ENCODE results near the gene TXNL4A. TPM values are rescaled to one million over a fixed set of nuclear protein-coding genes. Genes with fewer than 3 reads are reported as not detected.
A peak's percentile ranks its signal among the peaks of the same experiment; 100 is the strongest.
"Not testable (repeated sequence)": the region's sequence is repeated elsewhere in the genome, so short reads cannot be mapped to it uniquely, and the experiment has no call there.

TXNL4A gene
- total RNA-seq, 3 donors from 2014 or later, result 211 to 261 (median 247) TPM

GRCh38 chr18:79963658-79964329, 24.6 kb downstream of the TXNL4A start:
- Mint-ChIP-seq H3K27me3 (ENCODE audit: low read depth) (peaks cover 4% of the 10 kb centered on the region), H3K36me3 (ENCODE audit: insufficient read depth) (no peaks in the 10 kb centered on the region), H3K4me3 (peak overlapping the region; percentile 67), H3K4me1 (ENCODE audit: low read depth) (peaks cover 39% of the 10 kb centered on the region), H3K9me3 (no peaks in the 10 kb centered on the region)
- DNase-seq, result no peak
- ATAC-seq, result no peak

GRCh38 chr18:79962835-79963657, 25.3 kb downstream of the TXNL4A start:
- DNase-seq (no peak), ATAC-seq (peak; percentile 52 to 59)
- Mint-ChIP-seq H3K9me3 (no peaks in the 10 kb centered on the region), H3K4me3 (peak overlapping the region; percentile 67), H3K27me3 (ENCODE audit: low read depth) (peaks cover 4% of the 10 kb centered on the region), H3K36me3 (ENCODE audit: insufficient read depth) (no peaks in the 10 kb centered on the region), H3K4me1 (ENCODE audit: low read depth) (peaks cover 39% of the 10 kb centered on the region)

- Mint-ChIP-seq H3K36me3 (ENCODE audit: insufficient read depth) (no peaks in the 10 kb centered on the region), H3K4me1 (ENCODE audit: low read depth) (peaks cover 39% of the 10 kb centered on the region), H3K4me3 (no peak overlapping the region), H3K9me3 (no peaks in the 10 kb centered on the region), H3K27me3 (ENCODE audit: low read depth) (peaks cover 4% of the 10 kb centered on the region)
- DNase-seq (no peak), ATAC-seq (no peak)
Measured at GRCh38 chr18:79962311-79962710, 26.1 kb downstream of the TXNL4A start.

GRCh38 chr18:79961527-79962291, 26.7 kb downstream of the TXNL4A start:
- DNase-seq, result no peak
- no peak overlapping the region for H3K4me3 Mint-ChIP-seq
- peaks cover 39% of the 10 kb centered on the region for H3K4me1 Mint-ChIP-seq (ENCODE audit: low read depth)
- H3K36me3 Mint-ChIP-seq (ENCODE audit: insufficient read depth), result no peaks in the 10 kb centered on the region
- peaks cover 4% of the 10 kb centered on the region for H3K27me3 Mint-ChIP-seq (ENCODE audit: low read depth)
- ATAC-seq, result no peak
- no peaks in the 10 kb centered on the region for H3K9me3 Mint-ChIP-seq

- ATAC-seq, result no peak
- Mint-ChIP-seq H3K4me3 (peak overlapping the region; percentile 54), H3K4me1 (ENCODE audit: low read depth) (peaks cover 39% of the 10 kb centered on the region), H3K27me3 (ENCODE audit: low read depth) (peaks cover 4% of the 10 kb centered on the region), H3K9me3 (no peaks in the 10 kb centered on the region), H3K36me3 (ENCODE audit: insufficient read depth) (no peaks in the 10 kb centered on the region)
- no peak for DNase-seq
Measured at GRCh38 chr18:79960921-79961526, 27.3 kb downstream of the TXNL4A start.

GRCh38 chr18:79960161-79960801, 28.1 kb downstream of the TXNL4A start:
- not testable (repeated sequence) for ATAC-seq; DNase-seq; H3K9me3 Mint-ChIP-seq; H3K27me3 Mint-ChIP-seq (ENCODE audit: low read depth); H3K36me3 Mint-ChIP-seq (ENCODE audit: insufficient read depth)
- H3K4me3 Mint-ChIP-seq, result peak overlapping the region; percentile 54
- H3K4me1 Mint-ChIP-seq (ENCODE audit: low read depth), result peaks cover 34% of the 10 kb centered on the region

- ATAC-seq, result no peak
- Mint-ChIP-seq H3K4me1 (ENCODE audit: low read depth) (peaks cover 34% of the 10 kb centered on the region), H3K9me3 (no peaks in the 10 kb centered on the region), H3K36me3 (ENCODE audit: insufficient read depth) (no peaks in the 10 kb centered on the region), H3K27me3 (ENCODE audit: low read depth) (peaks cover 4% of the 10 kb centered on the region), H3K4me3 (no peak overlapping the region)
- DNase-seq, result no peak
Measured at GRCh38 chr18:79958981-79959380, 29.4 kb downstream of the TXNL4A start.

GRCh38 chr18:79956276-79956675, 32.1 kb downstream of the TXNL4A start:
- Mint-ChIP-seq H3K4me1 (ENCODE audit: low read depth) (peaks cover 17% of the 10 kb centered on the region), H3K9me3 (no peaks in the 10 kb centered on the region), H3K4me3 (no peak overlapping the region), H3K36me3 (ENCODE audit: insufficient read depth) (no peaks in the 10 kb centered on the region), H3K27me3 (ENCODE audit: low read depth) (no peaks in the 10 kb centered on the region)
- DNase-seq (no peak), ATAC-seq (no peak)

GRCh38 chr18:79955302-79956075, 32.9 kb downstream of the TXNL4A start:
- no peaks in the 10 kb centered on the region for H3K9me3 Mint-ChIP-seq
- ATAC-seq (no peak), DNase-seq (no peak)
- H3K4me3 Mint-ChIP-seq, result no peak overlapping the region
- H3K36me3 Mint-ChIP-seq (ENCODE audit: insufficient read depth), result no peaks in the 10 kb centered on the region
- H3K27me3 Mint-ChIP-seq (ENCODE audit: low read depth), result no peaks in the 10 kb centered on the region
- H3K4me1 Mint-ChIP-seq (ENCODE audit: low read depth), result peaks cover 13% of the 10 kb centered on the region

- ATAC-seq, result no peak
- DNase-seq, result no peak
- H3K9me3 Mint-ChIP-seq, result no peaks in the 10 kb centered on the region
- peaks cover 13% of the 10 kb centered on the region for H3K4me1 Mint-ChIP-seq (ENCODE audit: low read depth)
- H3K4me3 Mint-ChIP-seq, result no peak overlapping the region
- no peaks in the 10 kb centered on the region for H3K36me3 Mint-ChIP-seq (ENCODE audit: insufficient read depth)
- no peaks in the 10 kb centered on the region for H3K27me3 Mint-ChIP-seq (ENCODE audit: low read depth)
Measured at GRCh38 chr18:79954791-79955190, 33.6 kb downstream of the TXNL4A start.

GRCh38 chr18:79953971-79954651, 34.3 kb downstream of the TXNL4A start:
- no peaks in the 10 kb centered on the region for H3K27me3 Mint-ChIP-seq (ENCODE audit: low read depth)
- no peak for DNase-seq
- no peak for ATAC-seq

GRCh38 chr18:79952996-79953559, 35.3 kb downstream of the TXNL4A start:
- DNase-seq (no peak), ATAC-seq (no peak)
- H3K4me3 Mint-ChIP-seq, result peak overlapping the region; percentile 53
- H3K27me3 Mint-ChIP-seq (ENCODE audit: low read depth), result no peaks in the 10 kb centered on the region
- H3K9me3 Mint-ChIP-seq, result no peaks in the 10 kb centered on the region
- no peaks in the 10 kb centered on the region for H3K36me3 Mint-ChIP-seq (ENCODE audit: insufficient read depth)
- peaks cover 27% of the 10 kb centered on the region for H3K4me1 Mint-ChIP-seq (ENCODE audit: low read depth)

More at GRCh38 chr18:79953971-79954651, 34.3 kb downstream of the TXNL4A start:
- Mint-ChIP-seq H3K4me3 (no peak overlapping the region), H3K4me1 (ENCODE audit: low read depth) (peaks cover 17% of the 10 kb centered on the region), H3K36me3 (ENCODE audit: insufficient read depth) (no peaks in the 10 kb centered on the region), H3K9me3 (no peaks in the 10 kb centered on the region)

Measured in activated T-cell treated with anti-CD3 and anti-CD28 coated beads, Interleukin-2, amount 50 U/mL, for 4 hours (primary cell).